Measurements from ENCODE around the gene SRRM2. TPM values are rescaled to one million over a fixed set of nuclear protein-coding genes. Genes with fewer than 3 reads are reported as not detected.
"Not testable (repeated sequence)": the region's sequence is repeated elsewhere in the genome, so short reads cannot be mapped to it uniquely, and the experiment has no call there.

Gene SRRM2
- total RNA-seq, 1 donor from 2014 or later, result 505 TPM

GRCh38 chr16:2713985-2714774 lies 38.3 kb upstream of the SRRM2 start:
- DNase-seq (ENCODE audit: low spot score), result no peak

- no peak for DNase-seq (ENCODE audit: low spot score)
Measured at GRCh38 chr16:2715064-2715463, 37.4 kb upstream of the SRRM2 start.

- peak; percentile 93 for DNase-seq (ENCODE audit: low spot score)
Measured at GRCh38 chr16:2715519-2715918, 36.9 kb upstream of the SRRM2 start.

- DNase-seq (ENCODE audit: low spot score), result no peak
Measured at GRCh38 chr16:2715966-2716885, 36.2 kb upstream of the SRRM2 start.

GRCh38 chr16:2716948-2717347 lies 35.5 kb upstream of the SRRM2 start:
- no peak for DNase-seq (ENCODE audit: low spot score)

GRCh38 chr16:2717383-2718263 lies 34.8 kb upstream of the SRRM2 start:
- no peak for DNase-seq (ENCODE audit: low spot score)

GRCh38 chr16:2719328-2720063 lies 32.9 kb upstream of the SRRM2 start:
- no peak for DNase-seq (ENCODE audit: low spot score)

- no peak for DNase-seq (ENCODE audit: low spot score)
Measured at GRCh38 chr16:2720064-2720457, 32.4 kb upstream of the SRRM2 start, which contains the start of gene PRSS27. Gene PRSS27 (minus strand): TSS chr16:2720224. CDS start chr16:2720160, 64 bp downstream.

GRCh38 chr16:2720719-2721633 lies 31.5 kb upstream of the SRRM2 start:
- DNase-seq (ENCODE audit: low spot score), result peak; percentile 97

GRCh38 chr16:2721634-2722173 lies 30.7 kb upstream of the SRRM2 start:
- not testable (repeated sequence) for DNase-seq (ENCODE audit: low spot score)

- DNase-seq (ENCODE audit: low spot score), result no peak
Measured at GRCh38 chr16:2724088-2724676, 28.3 kb upstream of the SRRM2 start.

- DNase-seq (ENCODE audit: low spot score), result no peak
Measured at GRCh38 chr16:2724816-2725348, 27.6 kb upstream of the SRRM2 start.

GRCh38 chr16:2726923-2727322 lies 25.5 kb upstream of the SRRM2 start:
- no peak for DNase-seq (ENCODE audit: low spot score)

- no peak for DNase-seq (ENCODE audit: low spot score)
Measured at GRCh38 chr16:2728034-2728433, 24.4 kb upstream of the SRRM2 start.

GRCh38 chr16:2734844-2735515 lies 17.5 kb upstream of the SRRM2 start:
- DNase-seq (ENCODE audit: low spot score), result no peak

- DNase-seq (ENCODE audit: low spot score), result no peak
Measured at GRCh38 chr16:2736476-2737237, 15.8 kb upstream of the SRRM2 start.

GRCh38 chr16:2737238-2737605 lies 15.2 kb upstream of the SRRM2 start:
- DNase-seq (ENCODE audit: low spot score), result no peak

Data from mesenteric fat pad (tissue), 1 donor.